GM18951 (cell line): ENCODE data around the gene SUMF1.
"Not testable (repeated sequence)": the region's sequence is repeated elsewhere in the genome, so short reads cannot be mapped to it uniquely, and the experiment has no call there.

Experiments used
- POLR2A ChIP-seq: IDR thresholded peaks from 4 replicates; pipeline ENCODE4 v1.6.1; 2011; ENCODE audit warnings: mild to moderate bottlenecking; ENCODE audit not compliant: insufficient read length, insufficient read depth; ENCODE audit errors: extremely low read depth
- in situ Hi-C: fragments of 300-500 bp; cut with MboI; formaldehyde crosslinking; loops from one replicate; pipeline ENCODE4 v1.12.0; 2022; ENCODE audit warnings: low sequenced_read_pairs, mixed read lengths, inconsistent platforms; ENCODE audit not compliant: unreplicated experiment

SUMF1 gene

GRCh38 chr3:4462369-4463040, 4.6 kb downstream of the SUMF1 start:
- TF ChIP-seq POLR2A: no peak
- in situ Hi-C loops: no loop called here

DNA sequence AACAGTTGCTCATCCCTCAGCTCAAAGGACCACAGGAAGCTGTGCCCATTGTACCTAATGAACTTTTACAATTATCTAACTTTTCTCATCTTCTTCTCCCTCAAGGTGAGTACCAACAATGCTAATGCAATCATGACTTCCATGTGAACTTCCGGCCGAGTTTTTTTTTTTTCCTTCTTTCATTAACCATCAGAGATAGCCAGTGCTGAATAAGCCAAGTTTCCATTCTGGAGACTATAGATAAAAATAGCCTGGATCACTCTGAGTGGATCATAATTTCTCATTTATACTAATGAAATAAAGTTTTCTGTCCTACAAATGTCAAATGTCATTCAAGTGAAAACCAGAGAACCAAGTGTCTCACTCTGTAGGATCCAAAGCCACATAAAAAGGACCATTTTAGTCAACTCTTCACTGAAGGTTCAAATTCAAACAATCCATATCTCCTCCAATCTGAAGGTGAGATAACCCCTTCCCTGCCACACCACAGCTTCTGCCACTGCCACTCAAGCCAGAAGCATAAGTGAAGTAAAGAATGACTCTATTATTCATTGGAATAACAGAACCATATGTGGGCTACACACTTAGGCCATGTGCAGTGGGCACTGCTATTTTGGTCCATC, 5.5 kb downstream of the SUMF1 start:
- no peak for TF ChIP-seq POLR2A

GRCh38 chr3:4460334-4460733, 6.7 kb downstream of the SUMF1 start:
- in situ Hi-C loops: no loop called here
- no peak for TF ChIP-seq POLR2A

More for the DNA sequence above, 5.5 kb downstream of the SUMF1 start:
- in situ Hi-C loops: no loop called here

DNA sequence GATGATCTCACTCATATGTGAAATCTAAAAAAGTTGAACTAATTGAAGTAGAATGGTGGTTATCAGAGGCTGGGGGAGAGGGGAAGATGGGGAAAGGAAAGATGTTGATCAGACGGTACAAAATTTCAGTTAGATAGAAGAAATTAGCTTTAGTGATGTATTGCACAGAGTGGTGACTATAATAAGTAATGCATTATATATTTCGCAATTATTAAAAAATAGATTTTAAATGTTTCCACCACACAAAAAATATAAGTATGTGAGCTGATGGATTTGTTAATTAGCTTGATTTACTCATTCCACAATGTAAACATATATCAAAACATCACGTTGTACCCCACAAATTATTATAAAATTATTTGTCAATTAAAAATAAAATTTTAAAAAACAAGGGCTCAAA, 8.1 kb downstream of the SUMF1 start:
- no peak for TF ChIP-seq POLR2A
- in situ Hi-C loops: no loop called here

- in situ Hi-C loops: not testable (repeated sequence)
Observed at GRCh38 chr3:4456780-4457179, 10.3 kb downstream of the SUMF1 start.

DNA sequence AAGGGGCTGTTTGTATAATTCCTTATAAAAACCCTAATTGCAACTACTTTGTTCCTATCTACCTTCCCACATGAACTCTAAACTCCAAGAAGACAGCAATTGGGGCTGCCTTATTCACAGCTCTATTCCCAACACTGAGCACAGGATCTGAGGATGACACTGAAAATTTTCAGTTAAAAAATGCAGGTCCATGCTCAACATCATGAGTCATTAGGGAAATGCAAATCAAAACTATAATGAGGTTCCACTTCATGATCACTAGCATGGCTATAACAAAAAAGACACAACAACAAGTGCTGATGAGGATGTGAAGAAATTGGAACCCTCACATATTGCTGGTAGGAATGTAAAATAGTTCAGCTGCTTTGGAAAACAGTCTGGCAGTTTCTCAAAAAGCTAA, 12.9 kb downstream of the SUMF1 start:
- in situ Hi-C loops: no loop called here

DNA sequence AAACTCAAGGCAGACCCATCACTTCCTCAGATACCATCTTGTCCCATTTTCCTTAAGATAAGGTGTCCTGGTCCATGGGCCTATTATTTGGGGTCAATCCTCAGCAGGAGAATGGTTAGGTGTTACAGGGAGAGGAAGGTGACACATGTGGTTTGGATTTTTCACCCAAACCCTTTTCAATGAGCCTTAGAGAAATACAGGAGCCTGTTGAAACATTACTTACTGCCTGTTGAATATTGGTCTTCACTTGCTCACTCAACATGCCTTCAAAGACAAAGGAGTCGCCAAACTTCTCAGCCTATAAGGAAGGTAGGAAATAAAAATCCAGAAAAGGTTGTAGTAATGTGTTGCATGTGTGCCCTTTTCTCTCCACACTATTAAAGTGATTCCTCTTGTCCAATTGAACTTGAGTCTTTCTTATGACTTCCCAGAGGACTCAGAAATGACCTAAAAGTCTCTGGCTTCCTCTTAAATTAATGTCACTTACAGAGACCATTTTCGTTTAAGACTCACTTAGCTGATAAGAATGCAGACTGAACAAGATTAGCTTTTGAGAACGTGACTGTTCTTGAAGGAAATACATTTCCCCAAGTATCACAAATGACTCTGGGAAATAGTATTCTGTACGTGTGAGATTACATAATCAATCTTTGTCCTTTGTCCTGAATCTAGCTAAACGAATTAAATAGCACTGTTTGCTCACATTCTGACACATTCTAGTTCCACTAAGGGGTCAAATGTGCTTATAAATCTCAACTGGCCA, 17.8 kb downstream of the SUMF1 start:
- TF ChIP-seq POLR2A: no peak
- in situ Hi-C loops: no loop called here

More for the DNA sequence above, 12.9 kb downstream of the SUMF1 start:
- TF ChIP-seq POLR2A: no peak

DNA sequence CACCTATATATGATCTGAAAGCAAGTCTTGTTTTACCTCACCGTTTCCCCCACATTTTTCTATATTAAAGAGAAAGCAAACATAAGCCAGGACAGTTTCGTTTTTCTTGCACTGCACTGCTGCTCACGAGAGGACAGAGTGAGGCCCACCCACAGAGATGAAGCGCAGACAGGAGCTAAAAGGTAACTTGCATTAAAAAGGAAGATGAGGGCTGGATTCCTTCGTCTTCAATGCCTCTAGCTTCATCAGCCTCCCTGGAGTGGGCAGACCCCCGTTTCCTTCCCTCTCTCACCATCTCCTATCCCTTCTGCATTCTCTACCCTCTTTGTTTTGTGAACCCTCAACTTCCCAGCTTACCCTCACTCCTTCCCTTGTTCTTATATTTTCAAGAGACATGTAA, 18.9 kb downstream of the SUMF1 start:
- in situ Hi-C loops: no loop called here
- TF ChIP-seq POLR2A: no peak

GRCh38 chr3:4447295-4447999, 19.6 kb downstream of the SUMF1 start:
- in situ Hi-C loops: no loop called here
- no peak for TF ChIP-seq POLR2A

DNA sequence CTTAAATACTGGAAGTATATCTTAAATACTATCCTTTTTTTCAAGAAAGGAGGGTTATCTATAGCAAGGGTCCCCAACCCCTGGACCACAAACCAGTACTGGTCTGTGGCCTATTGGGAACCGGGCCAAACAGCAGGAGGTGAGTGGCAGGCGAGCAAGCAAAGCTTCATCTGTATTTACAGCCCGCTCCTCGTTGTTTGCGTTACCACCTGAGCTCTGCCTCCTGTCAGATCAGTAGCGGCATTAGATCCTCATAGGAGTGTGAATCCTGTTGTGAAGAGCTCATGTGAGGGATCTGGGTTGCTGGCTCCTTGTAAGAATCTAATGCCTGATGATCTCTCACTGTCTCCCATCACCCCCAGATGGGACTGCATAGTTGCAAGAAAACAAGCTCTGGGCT, 26.1 kb downstream of the SUMF1 start:
- TF ChIP-seq POLR2A: no peak
- in situ Hi-C loops: no loop called here

DNA sequence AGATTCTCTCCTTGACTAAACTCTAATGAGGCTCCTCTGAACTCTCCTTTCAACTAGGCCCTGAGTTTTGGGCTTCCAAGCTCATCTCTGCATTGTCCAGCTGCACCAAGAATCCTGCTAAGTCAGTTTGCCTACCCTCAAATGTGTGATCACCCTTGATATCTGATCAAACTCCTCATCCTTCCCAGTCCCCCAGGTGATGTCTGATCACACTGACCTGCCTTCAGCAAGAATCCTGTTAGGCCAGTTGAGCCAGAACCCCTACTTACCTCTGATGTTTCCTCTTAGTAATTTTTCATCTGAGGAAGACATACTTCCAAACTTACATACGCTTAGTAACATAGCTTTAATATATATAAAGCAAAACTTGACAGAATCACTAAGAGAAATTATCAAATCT, 28.8 kb downstream of the SUMF1 start:
- TF ChIP-seq POLR2A: no peak
- in situ Hi-C loops: no loop called here

GRCh38 chr3:4432259-4432658, 34.8 kb downstream of the SUMF1 start:
- TF ChIP-seq POLR2A: no peak
- in situ Hi-C loops: no loop called here

DNA sequence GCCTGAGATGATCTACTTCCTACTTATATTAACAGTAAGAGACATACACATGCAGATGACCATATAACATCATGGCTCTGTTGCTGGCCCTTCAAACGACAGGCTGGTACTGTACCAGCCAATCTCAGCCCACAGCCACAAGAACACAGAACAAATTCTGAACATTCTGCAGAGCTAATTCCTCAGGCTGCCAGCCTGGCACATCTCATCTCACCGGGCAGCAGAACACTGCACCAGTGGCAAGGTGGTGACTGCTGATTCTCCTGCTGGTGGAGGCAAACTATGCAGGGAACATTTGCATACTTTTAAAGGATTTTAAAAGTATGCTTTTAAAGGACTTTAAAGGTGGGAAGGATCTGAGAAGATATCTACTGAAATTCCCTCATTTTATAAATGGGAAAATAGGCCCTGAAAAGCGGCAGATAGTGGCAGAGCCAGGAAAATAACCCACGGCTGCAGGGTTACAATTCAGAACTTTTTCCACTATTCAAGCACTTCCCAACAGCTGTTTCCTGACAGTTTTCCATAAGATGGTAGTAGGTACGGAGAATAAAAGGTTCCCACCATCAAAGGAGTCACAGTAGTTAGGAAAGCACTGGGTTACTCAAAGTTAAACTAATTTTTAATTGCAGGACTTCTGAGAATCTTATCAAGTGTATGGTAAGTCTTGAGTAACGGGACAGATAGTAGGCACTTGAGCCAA, 37.3 kb downstream of the SUMF1 start:
- in situ Hi-C loops: no loop called here

More for the DNA sequence above, 37.3 kb downstream of the SUMF1 start:
- TF ChIP-seq POLR2A: no peak
